ENCODE results near the gene ACBD7.

ACBD7 gene

DNA sequence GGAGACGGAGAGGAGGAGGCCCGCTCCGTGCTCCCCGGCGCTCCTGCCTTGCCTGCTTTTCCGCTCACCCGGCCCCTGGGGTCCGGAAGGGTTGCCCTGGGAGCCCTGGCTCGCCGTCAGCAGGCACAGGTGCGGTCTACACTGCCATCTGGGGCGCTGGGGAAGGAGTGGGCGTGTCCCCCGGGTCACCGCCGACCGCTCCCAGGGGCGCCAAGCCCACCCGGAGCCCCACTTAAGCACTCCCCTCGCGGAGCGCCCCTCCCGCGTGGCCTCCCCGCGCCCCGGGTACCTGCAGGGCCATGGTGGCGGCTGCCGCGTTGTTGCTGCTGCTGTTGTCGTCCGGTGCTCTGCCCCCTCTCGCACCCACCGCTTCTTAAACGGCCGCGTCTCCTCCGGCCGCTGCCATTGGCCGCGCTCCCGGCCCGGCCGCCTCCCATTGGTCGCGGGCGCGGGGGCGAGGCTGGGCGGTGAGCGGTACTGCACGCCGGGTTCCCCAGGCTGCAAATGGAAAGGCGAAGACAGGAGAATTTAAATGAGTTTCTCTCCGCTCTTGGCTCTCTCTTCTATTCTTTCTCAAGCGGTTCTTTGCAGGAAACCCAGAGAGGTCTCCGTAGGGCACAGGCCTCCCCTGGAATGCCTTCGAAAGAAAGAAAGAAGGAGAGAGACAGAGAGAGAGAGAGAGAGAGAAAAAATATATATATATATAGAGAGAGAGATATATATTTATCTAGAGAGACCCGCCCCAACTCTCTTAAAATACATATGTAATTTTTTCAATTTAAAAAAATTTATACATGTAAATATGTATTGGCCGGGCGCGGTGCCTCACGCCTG is at the start of gene ACBD7:
ACBD7 (minus strand) TSS at position 349 of the 834 bp plus-strand sequence; CDS start at position 301, 48 bp downstream.
- TF ChIP-seq, protein P1, sequence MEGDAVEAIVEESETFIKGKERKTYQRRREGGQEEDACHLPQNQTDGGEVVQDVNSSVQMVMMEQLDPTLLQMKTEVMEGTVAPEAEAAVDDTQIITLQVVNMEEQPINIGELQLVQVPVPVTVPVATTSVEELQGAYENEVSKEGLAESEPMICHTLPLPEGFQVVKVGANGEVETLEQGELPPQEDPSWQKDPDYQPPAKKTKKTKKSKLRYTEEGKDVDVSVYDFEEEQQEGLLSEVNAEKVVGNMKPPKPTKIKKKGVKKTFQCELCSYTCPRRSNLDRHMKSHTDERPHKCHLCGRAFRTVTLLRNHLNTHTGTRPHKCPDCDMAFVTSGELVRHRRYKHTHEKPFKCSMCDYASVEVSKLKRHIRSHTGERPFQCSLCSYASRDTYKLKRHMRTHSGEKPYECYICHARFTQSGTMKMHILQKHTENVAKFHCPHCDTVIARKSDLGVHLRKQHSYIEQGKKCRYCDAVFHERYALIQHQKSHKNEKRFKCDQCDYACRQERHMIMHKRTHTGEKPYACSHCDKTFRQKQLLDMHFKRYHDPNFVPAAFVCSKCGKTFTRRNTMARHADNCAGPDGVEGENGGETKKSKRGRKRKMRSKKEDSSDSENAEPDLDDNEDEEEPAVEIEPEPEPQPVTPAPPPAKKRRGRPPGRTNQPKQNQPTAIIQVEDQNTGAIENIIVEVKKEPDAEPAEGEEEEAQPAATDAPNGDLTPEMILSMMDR (IDR thresholded peaks at IDR 0.05), result no peak

DNA sequence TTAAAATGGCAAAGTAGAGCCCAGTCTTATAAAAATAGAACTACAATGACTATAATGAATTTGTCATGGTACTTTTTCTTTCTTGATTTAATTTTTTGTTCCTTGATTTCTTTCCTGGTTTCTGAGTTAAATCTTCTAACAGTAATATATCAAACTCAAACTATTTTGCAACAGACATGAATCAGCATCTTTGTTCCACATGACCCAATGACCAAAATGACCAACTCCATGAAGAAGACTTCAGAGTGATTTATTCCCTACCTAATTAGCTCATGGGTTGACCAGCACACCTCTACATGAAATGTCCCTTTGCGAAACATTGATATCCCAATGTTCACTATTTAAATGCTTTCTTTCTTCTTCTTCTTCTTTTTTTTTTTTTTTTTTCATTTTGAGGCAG is 49.1 kb upstream of the ACBD7 start:
- TF ChIP-seq, protein P1 (IDR thresholded peaks at IDR 0.05), result no peak

- TF ChIP-seq, protein P1 (IDR thresholded peaks at IDR 0.05), result no peak
These were observed 48.4 kb upstream of the ACBD7 start for GRCh38 chr10:15137036-15137359.

GRCh38 chr10:15136129-15137035 is 47.8 kb upstream of the ACBD7 start:
- TF ChIP-seq, protein P1 (IDR thresholded peaks at IDR 0.05), result no peak

DNA sequence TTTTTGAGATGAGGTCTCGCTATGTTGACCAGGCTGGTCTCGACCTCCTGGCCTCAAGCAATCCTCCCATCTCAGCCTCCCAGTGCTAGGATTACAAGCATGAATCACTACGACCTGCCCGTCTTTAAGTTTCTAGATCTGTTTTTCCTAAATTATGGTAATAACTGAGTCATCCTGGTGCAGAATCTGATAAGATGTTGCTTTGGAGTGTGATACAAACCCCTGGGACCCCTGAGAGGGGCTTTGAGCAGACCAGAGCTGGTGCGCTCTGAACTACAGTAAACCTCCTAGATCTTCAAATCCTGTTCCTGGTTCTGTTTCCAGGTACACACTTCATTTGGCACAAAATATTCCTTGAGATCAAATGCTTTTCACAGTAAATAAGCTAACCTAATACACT is 42.8 kb upstream of the ACBD7 start:
- TF ChIP-seq, protein P1 (IDR thresholded peaks at IDR 0.05), result no peak

GRCh38 chr10:15124908-15125307 is 36.3 kb upstream of the ACBD7 start:
- TF ChIP-seq, protein P1 (IDR thresholded peaks at IDR 0.05), result no peak

GRCh38 chr10:15124190-15124589 is 35.6 kb upstream of the ACBD7 start:
- TF ChIP-seq, protein P1 (IDR thresholded peaks at IDR 0.05), result no peak

Measured in LNCAP (cell line).